Measurements from ENCODE around the gene SERPINA4.
"Not testable (repeated sequence)": the region's sequence is repeated elsewhere in the genome, so short reads cannot be mapped to it uniquely, and the experiment has no call there.

The SERPINA4 gene

DNA sequence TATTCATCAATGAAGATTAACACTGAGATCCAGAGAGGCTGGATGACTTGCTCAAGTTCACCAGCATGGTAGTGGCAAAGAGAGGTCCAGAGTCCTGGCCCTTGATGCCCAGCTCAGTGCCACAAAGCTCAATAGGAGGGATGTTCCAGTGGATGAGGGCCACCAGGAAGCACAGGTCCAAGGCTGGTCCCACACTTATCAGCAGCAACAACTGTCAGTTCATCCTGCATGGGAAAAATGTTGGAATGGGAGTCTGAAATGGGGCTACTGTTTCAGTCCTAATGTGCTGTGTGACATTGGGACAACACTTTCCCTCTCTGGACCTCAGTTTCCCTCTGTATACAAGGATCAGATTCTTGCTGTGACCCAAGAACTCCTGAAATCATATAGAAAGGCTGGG is 31.2 kb downstream of the SERPINA4 start:
- no peak for DNase-seq (ENCODE audit: low spot score)

DNA sequence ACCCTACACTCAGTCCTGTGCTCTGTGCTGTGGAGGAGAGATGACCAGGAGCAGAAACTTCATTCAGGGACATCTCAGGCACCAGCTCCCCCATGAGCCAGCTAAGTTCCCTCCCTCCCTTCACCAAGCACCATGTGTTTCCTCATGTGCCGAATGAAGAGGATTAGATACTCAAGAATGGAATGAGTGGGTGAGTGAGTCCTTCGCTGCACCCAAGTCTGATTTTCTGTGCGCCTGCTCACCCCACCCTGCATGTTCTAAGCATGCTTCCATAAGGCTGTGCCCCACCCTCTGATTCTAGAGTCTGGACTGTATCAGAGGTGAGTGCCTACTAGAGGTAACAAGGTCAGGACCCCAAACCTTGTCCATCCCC is 32.1 kb downstream of the SERPINA4 start:
- no peak for DNase-seq (ENCODE audit: low spot score)

DNA sequence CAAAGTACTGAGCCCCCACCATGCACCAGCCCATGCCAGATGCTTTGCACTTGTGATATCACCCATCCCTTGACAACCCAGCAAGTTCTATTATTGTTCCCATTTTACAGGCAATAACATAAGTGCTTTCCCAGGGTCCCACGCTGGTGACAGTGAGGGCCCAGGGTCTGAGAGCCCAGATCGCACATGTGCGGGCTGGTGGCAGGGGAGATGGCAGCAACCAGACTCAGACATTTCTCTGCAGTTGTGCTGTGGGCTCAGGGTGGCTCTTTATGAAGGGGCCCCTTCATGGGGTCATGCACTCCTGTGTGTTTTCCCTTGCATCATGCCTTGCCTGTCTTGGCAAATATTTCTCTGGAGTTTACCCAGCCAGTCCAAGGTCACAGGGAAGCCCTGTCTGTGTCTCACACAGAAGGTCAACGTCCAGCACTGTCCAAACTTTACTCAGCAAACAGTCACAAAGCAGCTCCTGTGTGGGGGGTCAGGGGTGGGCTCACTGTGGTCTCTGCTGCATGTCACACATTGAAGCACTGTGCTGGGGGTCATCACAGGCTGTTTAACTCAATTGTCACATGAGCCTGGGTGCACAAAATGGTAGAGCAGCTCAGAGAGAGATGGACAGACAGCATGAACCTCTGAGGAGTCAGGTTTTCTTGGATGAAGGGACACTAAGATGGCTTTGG is 32.6 kb downstream of the SERPINA4 start:
- no peak for DNase-seq (ENCODE audit: low spot score)

DNA sequence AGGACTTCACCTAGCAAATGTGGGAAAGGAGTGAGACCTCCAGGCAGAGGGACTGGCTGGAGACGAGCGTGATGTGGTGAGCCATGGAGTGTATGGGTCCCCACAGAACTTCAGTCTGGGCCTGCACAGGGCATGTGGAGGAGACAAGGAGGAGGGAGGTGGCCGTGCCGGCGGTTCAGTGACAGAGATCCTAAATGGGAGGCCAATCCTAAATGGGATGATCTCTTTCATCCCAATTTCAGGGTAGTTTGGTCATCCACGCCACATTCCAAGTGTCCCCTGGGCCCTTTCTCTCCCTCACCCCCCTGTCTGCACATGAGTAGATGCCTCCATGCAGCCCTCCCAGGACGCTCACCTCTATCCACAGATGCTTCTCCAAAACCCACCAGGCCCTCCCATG is 33.2 kb downstream of the SERPINA4 start:
- DNase-seq (ENCODE audit: low spot score): no peak

DNA sequence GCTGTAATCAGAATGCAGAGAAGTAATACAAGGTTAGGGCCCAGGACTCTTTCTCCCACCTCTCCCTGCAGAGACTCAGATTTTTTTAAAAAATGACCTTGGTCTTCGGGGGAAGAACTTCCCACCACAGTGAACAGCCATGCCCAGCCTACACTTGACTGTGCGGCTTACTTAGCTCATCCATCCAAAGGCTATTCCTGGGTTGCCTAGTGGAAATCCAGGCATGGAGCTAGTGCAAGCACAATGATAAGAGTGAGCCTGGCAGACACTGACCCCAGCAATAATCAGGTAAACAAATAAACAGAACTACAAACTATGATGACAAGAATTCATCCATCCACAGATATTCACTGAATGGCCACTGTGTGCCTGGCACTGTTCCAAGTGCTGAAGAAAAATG is 34.7 kb downstream of the SERPINA4 start:
- no peak for DNase-seq (ENCODE audit: low spot score)

DNA sequence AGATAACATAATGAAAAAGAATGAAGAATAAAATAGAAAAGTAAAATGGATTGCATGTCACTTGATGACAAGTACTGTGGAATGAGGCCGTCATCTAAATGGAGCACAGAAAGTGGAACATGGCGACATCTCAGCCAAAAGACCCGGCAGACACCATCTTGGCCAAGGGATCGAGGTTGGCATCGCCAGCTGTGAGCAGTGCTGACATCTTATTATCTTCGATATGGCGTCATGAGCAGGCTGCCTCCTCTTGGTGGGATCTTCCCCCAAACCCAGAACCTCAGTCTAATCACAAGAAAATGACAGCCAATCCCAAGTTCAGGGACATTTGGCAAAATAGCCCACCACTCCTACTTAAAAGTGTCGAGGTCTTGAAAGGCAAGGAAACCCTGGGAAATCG is 35.1 kb downstream of the SERPINA4 start:
- no peak for DNase-seq (ENCODE audit: low spot score)

DNA sequence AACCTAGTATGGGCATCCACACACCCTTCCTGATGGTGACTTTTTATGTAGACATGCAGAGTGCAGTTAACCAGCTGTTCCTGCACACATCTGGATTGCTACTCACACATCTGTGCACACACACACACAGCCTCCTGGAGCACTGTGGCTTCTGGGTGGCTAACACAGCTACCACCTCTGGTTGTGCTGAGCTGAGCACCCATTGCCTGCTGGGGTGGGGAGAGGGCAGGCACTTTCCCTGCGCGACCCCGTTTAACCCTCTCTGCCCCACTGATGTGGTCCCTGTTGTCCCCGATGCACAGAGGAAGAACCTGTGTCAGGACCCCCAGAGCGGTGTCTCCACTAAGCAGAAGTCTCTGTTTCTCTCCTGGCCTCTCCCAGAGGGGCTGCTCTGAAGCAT is 36.5 kb downstream of the SERPINA4 start:
- no peak for DNase-seq (ENCODE audit: low spot score)

DNA sequence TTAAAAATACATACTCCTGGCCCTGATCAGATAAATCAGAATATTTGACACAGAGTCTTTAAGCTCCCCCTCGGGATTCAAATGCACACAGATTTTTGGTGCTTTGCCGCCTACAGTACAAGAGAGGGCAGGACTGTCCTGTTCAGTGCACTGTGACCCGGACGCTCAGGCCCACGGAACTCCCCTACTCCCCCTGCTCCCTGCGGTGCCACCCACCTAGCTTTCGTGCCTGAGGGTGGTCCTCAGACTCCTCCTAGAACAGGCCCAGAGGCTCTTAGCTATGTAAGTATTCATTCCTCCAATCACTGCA is 37.2 kb downstream of the SERPINA4 start:
- DNase-seq (ENCODE audit: low spot score): no peak

DNA sequence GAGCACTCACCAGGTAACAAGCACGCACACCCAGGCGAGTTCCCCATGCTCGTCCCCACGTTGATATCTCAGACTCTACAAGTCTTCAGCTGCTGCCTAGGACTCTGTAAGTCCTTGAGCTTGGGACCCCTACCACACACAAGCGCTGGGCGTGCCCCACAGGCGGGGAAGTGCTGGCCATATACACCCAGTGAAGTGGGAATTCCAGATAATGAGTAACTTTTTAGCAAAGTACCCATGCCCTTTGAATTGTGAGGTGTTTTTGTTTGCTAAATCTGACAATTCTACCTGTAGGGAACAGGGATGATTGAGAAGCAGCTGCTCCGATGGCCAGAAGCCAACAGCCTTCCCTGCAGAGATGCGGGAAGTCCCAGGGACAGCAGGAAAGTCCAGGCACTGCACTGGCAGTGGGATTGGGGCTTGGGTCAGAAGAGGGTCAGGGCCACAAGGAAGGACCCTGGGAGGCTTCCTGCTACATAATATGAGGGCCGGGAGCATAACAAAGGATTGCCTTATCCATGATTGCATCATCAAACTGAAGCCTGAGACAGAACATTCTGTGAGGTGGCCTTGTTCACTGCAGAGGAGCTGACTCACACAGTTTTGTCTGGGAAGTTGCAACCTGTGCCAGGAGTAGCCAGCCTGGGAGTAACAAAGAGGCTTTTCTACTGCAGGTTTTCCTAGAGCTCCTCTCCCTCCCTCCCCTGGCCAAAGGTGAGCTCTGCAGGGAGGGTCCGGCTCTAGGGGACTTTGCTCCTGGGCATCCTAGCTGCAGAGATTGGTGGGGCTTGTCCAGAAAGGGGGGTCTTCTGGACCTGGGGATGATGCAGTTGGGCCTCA is 37.8 kb downstream of the SERPINA4 start:
- no peak for DNase-seq (ENCODE audit: low spot score)

DNA sequence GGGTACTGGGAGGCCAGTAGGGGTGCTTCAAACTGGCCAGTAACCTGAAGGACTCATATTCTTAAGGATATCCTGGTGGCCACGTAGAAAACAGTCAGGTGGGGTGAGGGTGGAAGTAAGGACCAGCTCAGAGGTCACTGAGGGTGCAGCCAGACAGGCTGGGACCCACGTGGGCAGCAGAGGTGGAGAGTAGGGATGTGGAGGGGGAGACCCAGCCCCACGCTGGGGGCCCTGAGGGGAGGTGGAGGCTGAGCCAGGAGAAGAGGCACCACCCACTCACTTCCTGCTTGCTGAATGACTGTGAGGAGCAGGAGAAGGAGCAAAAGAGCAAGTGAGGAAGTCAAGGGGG is 38.4 kb downstream of the SERPINA4 start:
- DNase-seq (ENCODE audit: low spot score): no peak

DNA sequence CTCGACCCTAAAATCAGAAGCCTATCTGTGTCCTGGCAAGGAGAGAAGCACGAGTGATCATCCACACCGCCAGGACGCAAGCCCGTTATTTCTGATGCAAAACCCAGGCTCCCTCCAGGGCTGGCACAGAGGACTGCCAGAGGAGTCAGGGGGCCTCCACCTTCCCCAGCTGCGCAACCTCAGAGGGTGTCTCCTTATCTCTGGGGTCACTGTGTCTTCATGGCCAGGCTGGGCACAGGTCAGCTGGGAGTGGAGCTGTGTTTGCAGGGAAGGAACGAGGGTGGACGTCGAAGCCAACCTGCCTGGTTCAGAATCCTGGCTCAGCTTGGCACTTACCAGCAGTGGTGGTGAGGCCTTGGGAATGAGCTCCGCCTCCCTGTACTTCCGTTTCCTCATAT is 38.9 kb downstream of the SERPINA4 start:
- DNase-seq (ENCODE audit: low spot score): no peak

DNA sequence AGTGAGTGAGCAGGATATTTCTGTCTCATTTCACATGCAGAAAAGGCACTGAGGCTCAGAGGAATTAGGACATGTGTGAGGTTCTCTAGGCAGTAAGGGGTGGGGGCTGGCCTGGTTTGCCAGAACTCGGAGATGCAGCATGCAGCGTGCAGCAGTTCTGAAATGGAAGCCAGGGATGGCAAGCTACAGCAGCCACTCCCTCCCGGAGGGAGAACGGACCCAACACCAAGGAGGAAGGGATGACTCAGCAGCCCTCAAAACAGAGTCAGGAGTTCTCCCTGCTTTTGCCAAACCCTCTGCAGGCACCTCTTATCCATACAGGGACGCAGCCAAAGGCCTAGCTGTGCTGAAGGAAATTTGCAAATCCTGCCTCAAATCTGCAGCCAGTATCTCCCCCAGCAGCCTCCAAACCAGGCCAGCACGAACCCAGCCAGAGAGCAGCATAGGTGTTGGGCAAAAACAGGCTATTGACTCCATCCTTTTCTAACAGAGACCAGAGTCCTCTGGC is 40.7 kb downstream of the SERPINA4 start:
- DNase-seq (ENCODE audit: low spot score): no peak

DNA sequence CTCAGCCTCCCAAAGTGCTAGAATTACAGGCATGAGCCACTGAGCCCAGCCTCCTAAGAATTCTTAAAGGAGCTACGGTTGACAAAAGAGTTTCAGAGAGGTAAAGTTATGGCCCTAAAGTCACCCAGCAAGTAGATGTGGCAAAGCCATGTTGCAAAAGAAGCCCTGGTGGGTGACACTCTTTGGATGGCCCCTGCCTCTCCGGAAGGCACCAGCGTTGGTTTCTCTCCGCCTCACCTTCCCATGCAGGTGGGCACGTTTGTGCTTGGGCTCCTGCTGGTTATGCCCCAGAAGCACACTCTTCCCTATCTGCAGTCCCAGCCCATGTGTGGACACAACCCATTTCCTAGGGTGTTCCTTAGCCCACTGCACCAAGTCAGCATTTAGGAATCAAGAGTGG is 41.5 kb downstream of the SERPINA4 start:
- DNase-seq (ENCODE audit: low spot score): no peak

DNA sequence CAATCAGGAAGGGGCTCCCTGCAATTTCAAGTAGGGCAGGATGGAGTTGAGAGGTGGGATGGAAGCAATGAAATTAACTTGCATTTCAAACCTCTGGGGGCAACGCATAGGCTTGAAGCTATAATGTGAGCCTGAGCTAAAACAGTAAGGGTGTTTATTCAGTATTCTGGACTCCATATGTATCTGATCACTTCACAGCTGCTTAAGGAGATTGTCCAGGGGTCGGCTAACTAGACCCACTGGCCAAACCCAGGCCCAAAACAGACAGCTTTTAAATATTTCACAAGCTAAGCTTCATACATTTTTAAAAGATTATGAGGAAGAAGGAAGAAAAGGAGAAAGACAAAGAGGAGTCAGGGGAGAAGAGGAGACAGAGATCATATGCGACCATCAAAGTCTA is 44.1 kb downstream of the SERPINA4 start:
- DNase-seq (ENCODE audit: low spot score): no peak

DNA sequence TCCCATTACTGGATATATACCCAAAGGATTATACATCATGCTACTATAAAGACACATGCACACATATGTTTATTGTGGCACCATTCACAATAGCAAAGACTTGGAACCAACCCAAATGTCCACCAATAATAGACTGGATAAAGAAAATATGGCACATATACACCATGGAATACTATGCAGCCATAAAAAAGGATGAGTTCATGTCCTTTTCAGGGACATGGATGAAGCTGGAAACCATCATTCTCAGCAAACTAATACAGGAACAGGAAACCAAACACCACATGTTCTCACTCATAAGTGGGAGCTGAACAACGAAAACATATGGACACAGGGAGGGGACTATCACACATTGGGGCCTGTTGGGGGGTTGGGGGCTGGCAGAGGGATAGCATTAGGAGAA is 47.7 kb downstream of the SERPINA4 start:
- not testable (repeated sequence) for DNase-seq (ENCODE audit: low spot score)

DNA sequence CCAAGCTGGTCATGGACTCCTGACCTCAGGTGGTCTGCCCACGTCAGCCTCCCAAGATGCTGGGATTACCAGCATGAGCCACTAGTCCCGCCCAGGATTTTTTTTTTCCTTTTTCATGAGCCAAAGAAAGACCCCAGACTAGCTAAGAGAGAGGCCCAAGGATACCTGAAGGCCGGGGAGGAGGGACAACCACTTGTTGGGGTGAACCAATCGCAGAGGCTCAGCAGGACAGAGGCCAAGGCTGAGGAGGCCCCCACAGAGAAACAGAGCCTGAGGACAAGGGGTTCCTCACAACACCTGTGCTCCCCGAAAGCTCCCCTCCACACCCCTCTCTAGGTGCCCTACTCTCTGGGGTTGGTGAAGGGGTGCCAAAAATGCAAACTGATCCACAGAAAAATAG is 49.9 kb downstream of the SERPINA4 start:
- DNase-seq (ENCODE audit: low spot score): no peak

DNA sequence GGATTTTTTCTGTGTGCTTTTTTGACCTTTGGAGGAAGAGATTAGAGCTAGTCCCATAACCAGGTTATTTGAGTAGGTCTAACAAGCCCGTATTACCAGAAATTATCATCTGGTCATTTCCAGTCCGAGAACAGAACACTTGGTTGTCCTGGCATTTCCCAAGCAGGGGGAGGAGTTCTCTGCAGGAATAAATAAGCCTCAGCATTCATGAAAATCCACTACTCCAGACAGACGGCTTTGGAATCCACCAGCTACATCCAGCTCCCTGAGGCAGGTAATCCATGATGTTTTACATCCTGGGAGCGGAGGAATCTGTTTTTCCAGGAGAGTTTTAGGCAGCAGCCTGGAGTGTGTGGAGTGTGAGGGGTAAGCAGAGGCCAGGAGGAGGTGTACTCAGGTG is 50.9 kb downstream of the SERPINA4 start, which contains the start of gene SERPINA3:
Gene SERPINA3 (plus strand): TSS at position 218 of the 400 bp plus-strand sequence. CDS start 2,051 bp downstream, outside the sequence.
- no peak for DNase-seq (ENCODE audit: low spot score)

DNA sequence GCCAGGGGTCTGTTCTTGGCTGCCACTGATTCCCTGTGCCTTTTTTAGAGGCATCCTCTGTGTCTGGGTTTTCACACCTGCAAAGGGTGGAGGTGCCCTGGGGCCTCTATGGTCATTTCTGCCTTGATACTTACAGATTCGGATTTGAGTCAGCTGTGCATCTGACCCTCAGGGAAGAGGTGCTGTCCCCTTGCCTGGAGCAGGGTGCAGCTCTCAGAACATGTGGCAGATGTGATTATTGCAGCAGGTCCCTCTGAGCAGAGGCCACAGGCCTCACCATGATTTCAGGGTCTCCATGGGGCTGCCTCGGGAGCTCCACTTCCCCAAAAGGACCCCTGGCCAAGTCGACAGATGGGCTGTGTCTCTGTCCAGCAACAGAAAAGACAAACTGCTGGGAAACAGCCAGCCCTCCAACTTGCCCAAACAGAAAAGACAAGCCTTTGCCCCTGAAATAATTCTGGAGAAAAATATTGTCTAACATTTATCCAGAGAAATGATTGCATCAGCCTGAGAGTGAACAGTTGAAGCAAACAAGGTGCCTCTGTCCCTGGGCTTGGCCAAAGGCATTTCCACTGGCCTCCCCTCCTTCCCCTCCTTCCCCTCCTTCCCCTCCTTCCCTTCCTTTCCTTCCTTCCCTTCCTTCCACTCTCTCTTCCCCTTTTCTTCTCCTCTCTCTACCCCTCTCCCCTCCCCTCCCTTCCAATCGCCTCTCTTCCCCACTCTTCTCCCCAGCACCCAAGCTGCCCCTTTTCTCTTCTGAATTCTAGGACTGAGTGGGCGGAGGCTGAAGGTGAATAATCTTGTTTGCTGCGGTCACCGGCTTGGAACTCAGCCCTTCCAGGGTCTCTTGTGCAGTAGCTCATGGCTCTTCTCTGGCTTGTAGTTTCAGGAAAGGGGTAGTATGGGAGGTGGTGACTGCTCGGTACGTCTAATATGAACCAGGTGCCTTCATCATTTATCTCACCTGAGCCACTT is 51.6 kb downstream of the SERPINA4 start:
- no peak for DNase-seq (ENCODE audit: low spot score)

DNA sequence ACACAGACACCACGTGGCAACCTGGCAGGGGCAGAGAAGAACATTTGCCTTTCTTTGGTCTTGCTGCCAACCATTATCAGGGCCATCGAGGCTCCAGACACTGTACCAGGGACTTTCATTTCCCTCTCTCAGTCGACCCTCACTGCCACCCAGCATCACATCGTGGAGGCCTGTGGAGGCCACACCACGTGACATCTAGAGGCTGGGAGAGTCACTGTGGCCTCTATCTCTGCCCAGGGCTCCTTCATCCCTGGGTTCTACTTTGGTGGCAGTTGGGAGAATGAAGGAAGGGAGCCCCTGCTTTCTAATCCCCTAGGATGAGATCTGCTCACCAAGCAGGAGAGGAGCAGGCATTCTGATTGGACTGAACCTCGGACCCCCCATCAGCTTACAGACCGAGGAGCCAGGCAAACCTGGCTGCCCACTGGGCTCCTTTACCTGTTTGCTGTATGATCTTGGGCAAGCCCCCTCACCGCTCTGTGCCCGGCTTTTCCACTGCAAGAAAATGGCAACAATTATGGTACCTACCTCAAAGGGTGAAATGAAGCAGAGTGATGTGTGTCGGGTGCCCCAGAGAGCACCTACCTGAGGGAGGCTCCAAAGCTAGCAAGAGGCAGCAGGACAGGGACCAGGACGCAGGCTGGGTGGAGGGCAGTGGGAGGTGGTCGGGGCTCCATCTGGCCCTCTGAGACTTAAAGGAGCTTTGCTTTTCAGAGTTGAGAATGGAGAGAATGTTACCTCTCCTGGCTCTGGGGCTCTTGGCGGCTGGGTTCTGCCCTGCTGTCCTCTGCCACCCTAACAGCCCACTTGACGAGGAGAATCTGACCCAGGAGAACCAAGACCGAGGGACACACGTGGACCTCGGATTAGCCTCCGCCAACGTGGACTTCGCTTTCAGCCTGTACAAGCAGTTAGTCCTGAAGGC is 52.7 kb downstream of the SERPINA4 start:
- no peak for DNase-seq (ENCODE audit: low spot score)

DNA sequence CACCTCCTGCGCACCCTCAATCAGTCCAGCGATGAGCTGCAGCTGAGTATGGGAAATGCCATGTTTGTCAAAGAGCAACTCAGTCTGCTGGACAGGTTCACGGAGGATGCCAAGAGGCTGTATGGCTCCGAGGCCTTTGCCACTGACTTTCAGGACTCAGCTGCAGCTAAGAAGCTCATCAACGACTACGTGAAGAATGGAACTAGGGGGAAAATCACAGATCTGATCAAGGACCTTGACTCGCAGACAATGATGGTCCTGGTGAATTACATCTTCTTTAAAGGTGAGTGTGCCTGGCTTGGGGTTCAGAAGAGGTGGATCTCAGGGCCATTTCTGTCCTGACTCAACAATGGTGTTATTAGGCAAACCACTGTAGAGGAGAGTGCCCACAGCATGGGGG is 53.6 kb downstream of the SERPINA4 start:
- DNase-seq (ENCODE audit: low spot score): no peak

DNA sequence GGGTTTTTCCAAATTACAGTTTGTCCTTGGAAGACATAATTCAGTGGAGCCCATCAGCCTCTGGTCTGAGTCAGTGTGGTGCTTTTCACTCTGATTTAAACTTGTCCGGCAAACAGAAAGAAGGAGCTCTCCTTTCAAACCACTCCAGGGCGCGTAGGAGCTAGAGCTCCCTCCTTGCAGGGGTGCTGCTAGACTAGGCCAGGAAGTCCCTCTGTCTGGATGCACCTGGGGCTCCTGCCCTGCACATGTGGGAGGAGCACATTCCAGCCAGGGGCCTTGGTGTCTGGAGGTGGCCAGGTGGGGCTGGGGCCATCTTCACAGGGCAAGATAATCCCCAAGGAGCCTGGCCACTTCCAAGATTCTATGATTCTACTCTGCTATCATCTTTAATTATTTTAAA is 54.0 kb downstream of the SERPINA4 start:
- DNase-seq (ENCODE audit: low spot score): no peak

All from hematopoietic multipotent progenitor cell treated with erythropoietin and hydrocortisone succinate and interleukin-3 and kit ligand, for 15 days (in vitro differentiated cells).